HepG2 (cell line): ENCODE data around the gene HIBADH. TPM values are rescaled to one million over a fixed set of nuclear protein-coding genes. Genes with fewer than 3 reads are reported as not detected.

ENCODE experiments used
- ARID4A ChIP-seq: sonication (generic); formaldehyde crosslinking; IDR thresholded peaks from 2 replicates; pipeline ENCODE4 v1.5.0; 2020; ENCODE audit warnings: mild to moderate bottlenecking, missing genetic modification reagents, borderline replicate concordance
- CC2D1A ChIP-seq: sonication (generic); formaldehyde crosslinking; IDR thresholded peaks from 2 replicates; pipeline ENCODE4 v1.8.1; 2023; ENCODE audit warnings: mild to moderate bottlenecking, missing genetic modification reagents
- HOXD1 ChIP-seq: sonication (generic); formaldehyde crosslinking; IDR thresholded peaks from 2 replicates; pipeline ENCODE4 v1.5.0; 2020; ENCODE audit warnings: missing genetic modification reagents
- IRX3 ChIP-seq: sonication (generic); formaldehyde crosslinking; IDR thresholded peaks from 2 replicates; pipeline ENCODE4 v1.8.1; 2023; ENCODE audit warnings: mild to moderate bottlenecking, low read depth, missing genetic modification reagents, borderline replicate concordance
- KDM5B ChIP-seq: sonication (generic); formaldehyde crosslinking; IDR thresholded peaks from 2 replicates; pipeline ENCODE4 v1.4.0; 2020; ENCODE audit warnings: missing genetic modification reagents, mild to moderate bottlenecking, borderline replicate concordance
- KLF6 ChIP-seq: IDR thresholded peaks from 2 replicates; pipeline ENCODE4 v1.8.0; 2016; ENCODE audit warnings: missing biosample characterization, missing genetic modification reagents
- RFX1 ChIP-seq: fragments of 450-650 bp; IDR thresholded peaks from 2 replicates; pipeline ENCODE4 v1.6.1; 2017
- TCF7L2 ChIP-seq: IDR thresholded peaks from 2 replicates; pipeline ENCODE4 v1.6.1; 2011; ENCODE audit warnings: mild to moderate bottlenecking, low read depth, low read length, moderate library complexity
- ZBTB39 ChIP-seq: sonication (generic); formaldehyde crosslinking; IDR thresholded peaks from 2 replicates; pipeline ENCODE4 v1.5.0; 2020; ENCODE audit warnings: missing genetic modification reagents
- ZNF343 ChIP-seq: sonication (generic); formaldehyde crosslinking; IDR thresholded peaks from 2 replicates; pipeline ENCODE4 v1.4.0; 2020; ENCODE audit warnings: mild to moderate bottlenecking, missing genetic modification reagents
- ZNF430 ChIP-seq: sonication (generic); formaldehyde crosslinking; IDR thresholded peaks from 2 replicates; pipeline ENCODE4 v1.9.0; 2021; ENCODE audit warnings: mild to moderate bottlenecking, missing genetic modification reagents
- ZNF496 ChIP-seq: sonication (generic); formaldehyde crosslinking; IDR thresholded peaks from 2 replicates; pipeline ENCODE4 v1.8.1; 2023; ENCODE audit warnings: mild to moderate bottlenecking, moderate library complexity, missing genetic modification reagents; ENCODE audit not compliant: insufficient replicate concordance
- ZNF652 ChIP-seq: IDR thresholded peaks from 2 replicates; pipeline ENCODE4 v1.6.1; 2016; ENCODE audit warnings: low read depth, borderline replicate concordance
- ZNF710 ChIP-seq: sonication (generic); formaldehyde crosslinking; IDR thresholded peaks from 2 replicates; pipeline ENCODE4 v1.5.0; 2020; ENCODE audit warnings: mild to moderate bottlenecking, missing genetic modification reagents, borderline replicate concordance
- ZNF720 ChIP-seq: sonication (generic); formaldehyde crosslinking; IDR thresholded peaks from 2 replicates; pipeline ENCODE4 v1.4.0; 2020; ENCODE audit warnings: missing genetic modification reagents
- polyA plus RNA-seq, 8 experiments: library from polyadenylated mRNA; depleted of rRNA in 3 of 8; stranded (reverse) in 7 of 8; unstranded in 1 of 8; fragments of >200 nt; fragmentation: Illumina TruSeq in 4 of 8; extraction: Trizol in 4 of 8; gene quantifications; 2 replicates each; pipeline versions ENCODE4 v1.2.1 to v1.2.3, GENCODE V29; 2011 to 2016; ENCODE audit warnings: low read depth in 4 of 8, missing spikeins in 1 of 8, mixed read lengths in 1 of 8; ENCODE audit not compliant: insufficient read depth in 1 of 8
- total RNA-seq, 5 experiments: library from RNA; depleted of rRNA; stranded (reverse); fragments of >200 nt; fragmentation: Illumina TruSeq; extraction: Trizol; gene quantifications; 2 replicates each; pipeline ENCODE4 v1.2.3, GENCODE V29; 2016; ENCODE audit warnings: low read depth in 1 of 5
- TF ChIP-seq, protein P1 (sequence below): sonication (generic); formaldehyde crosslinking; IDR thresholded peaks from 2 replicates; pipeline ENCODE4 v1.5.1; 2020; ENCODE audit warnings: missing genetic modification reagents, mild to moderate bottlenecking, borderline replicate concordance

The HIBADH gene
- total and polyA plus RNA-seq, 2 of the 13 experiments (the other 11 are each of a cell fraction or from before 2014, with no cell fraction given) = 49.9 to 59.5 TPM

- TF ChIP-seq, protein P1, sequence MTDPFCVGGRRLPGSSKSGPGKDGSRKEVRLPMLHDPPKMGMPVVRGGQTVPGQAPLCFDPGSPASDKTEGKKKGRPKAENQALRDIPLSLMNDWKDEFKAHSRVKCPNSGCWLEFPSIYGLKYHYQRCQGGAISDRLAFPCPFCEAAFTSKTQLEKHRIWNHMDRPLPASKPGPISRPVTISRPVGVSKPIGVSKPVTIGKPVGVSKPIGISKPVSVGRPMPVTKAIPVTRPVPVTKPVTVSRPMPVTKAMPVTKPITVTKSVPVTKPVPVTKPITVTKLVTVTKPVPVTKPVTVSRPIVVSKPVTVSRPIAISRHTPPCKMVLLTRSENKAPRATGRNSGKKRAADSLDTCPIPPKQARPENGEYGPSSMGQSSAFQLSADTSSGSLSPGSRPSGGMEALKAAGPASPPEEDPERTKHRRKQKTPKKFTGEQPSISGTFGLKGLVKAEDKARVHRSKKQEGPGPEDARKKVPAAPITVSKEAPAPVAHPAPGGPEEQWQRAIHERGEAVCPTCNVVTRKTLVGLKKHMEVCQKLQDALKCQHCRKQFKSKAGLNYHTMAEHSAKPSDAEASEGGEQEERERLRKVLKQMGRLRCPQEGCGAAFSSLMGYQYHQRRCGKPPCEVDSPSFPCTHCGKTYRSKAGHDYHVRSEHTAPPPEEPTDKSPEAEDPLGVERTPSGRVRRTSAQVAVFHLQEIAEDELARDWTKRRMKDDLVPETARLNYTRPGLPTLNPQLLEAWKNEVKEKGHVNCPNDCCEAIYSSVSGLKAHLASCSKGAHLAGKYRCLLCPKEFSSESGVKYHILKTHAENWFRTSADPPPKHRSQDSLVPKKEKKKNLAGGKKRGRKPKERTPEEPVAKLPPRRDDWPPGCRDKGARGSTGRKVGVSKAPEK (CRISPR knock-in tag) = no peak
- TF ChIP-seq IRX3 (no peak), CC2D1A (no peak), ZBTB39 (CRISPR knock-in tag) (no peak), ARID4A (CRISPR knock-in tag) (no peak), ZNF496 (CRISPR knock-in tag) (no peak), KLF6 (CRISPR knock-in tag) (no peak), ZNF343 (CRISPR knock-in tag) (no peak), ZNF720 (CRISPR knock-in tag) (no peak), ZNF430 (CRISPR knock-in tag) (no peak), ZNF710 (CRISPR knock-in tag) (no peak), KDM5B (CRISPR knock-in tag) (no peak), TCF7L2 (no peak), RFX1 (no peak), HOXD1 (CRISPR knock-in tag) (no peak), ZNF652 (CRISPR knock-in tag) (no peak)
Observed at GRCh38 chr7:27523321-27523720, 139.4 kb downstream of the HIBADH start (continued).
